ENCODE data around the gene TTLL9.

DNA sequence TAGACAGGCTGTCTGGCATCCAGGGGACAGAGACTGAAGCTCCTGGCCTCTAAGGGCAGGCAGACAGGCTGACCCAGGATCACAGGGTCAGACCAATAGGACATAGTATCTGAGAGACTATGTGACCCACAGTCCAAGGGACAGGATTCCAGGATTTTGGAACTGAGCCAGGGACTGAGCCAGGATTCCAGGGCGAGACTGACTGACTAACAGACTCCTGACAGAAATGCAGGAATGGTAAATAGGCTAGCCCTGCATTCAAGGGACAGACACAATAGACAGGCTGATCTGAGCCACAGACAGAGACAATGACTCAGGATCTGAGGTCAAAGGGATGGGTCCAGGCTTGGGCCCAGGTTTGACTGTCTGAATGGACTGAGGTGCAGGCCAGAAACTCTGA lies 117.3 kb downstream of the TTLL9 start:
- TF ChIP-seq GABPA (IDR thresholded peaks at IDR 0.05; ENCODE audit: low read depth) (no peak), YY1 (IDR thresholded peaks at IDR 0.05; ENCODE audit: low read depth) (no peak), TEAD4 (IDR thresholded peaks at IDR 0.05; ENCODE audit: borderline replicate concordance, insufficient read depth) (no peak), NRF1 (IDR thresholded peaks at IDR 0.05; ENCODE audit: low read depth, low read length) (no peak), EP300 (IDR thresholded peaks at IDR 0.05; ENCODE audit: borderline replicate concordance in 1 of 2, low read depth in 1 of 2, low read length in 1 of 2) (no peak), RFX5 (IDR thresholded peaks at IDR 0.05; ENCODE audit: low read length) (no peak), EZH2phosphoT487 (IDR thresholded peaks at IDR 0.05; ENCODE audit: borderline replicate concordance, low read depth) (no peak)
- TF ChIP-seq, protein P1, sequence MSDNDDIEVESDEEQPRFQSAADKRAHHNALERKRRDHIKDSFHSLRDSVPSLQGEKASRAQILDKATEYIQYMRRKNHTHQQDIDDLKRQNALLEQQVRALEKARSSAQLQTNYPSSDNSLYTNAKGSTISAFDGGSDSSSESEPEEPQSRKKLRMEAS (IDR thresholded peaks at IDR 0.05; ENCODE audit: low read depth): no peak
- TF ChIP-seq, protein P2, sequence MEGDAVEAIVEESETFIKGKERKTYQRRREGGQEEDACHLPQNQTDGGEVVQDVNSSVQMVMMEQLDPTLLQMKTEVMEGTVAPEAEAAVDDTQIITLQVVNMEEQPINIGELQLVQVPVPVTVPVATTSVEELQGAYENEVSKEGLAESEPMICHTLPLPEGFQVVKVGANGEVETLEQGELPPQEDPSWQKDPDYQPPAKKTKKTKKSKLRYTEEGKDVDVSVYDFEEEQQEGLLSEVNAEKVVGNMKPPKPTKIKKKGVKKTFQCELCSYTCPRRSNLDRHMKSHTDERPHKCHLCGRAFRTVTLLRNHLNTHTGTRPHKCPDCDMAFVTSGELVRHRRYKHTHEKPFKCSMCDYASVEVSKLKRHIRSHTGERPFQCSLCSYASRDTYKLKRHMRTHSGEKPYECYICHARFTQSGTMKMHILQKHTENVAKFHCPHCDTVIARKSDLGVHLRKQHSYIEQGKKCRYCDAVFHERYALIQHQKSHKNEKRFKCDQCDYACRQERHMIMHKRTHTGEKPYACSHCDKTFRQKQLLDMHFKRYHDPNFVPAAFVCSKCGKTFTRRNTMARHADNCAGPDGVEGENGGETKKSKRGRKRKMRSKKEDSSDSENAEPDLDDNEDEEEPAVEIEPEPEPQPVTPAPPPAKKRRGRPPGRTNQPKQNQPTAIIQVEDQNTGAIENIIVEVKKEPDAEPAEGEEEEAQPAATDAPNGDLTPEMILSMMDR (IDR thresholded peaks at IDR 0.05): no peak

Data from SK-N-SH (cell line).